Suprapubic skin (tissue), 4 donors: ENCODE results near the gene ALMS1. TPM values are rescaled to one million over a fixed set of nuclear protein-coding genes. Genes with fewer than 3 reads are reported as not detected.

ENCODE experiments used
- DNase-seq, 2 donors: peaks; one replicate each; pipeline ENCODE4 v3.0.0-alpha.2; 2019; ENCODE audit warnings: low spot score in 2 of 2
- H3K27ac ChIP-seq: fragments of 200-600 bp; sonication (generic); one replicate; pipeline ENCODE4 v1.5.1; 2019
- H3K27me3 ChIP-seq: fragments of 200-600 bp; sonication (generic); one replicate; pipeline ENCODE4 v1.5.1; 2019
- H3K36me3 ChIP-seq: fragments of 200-600 bp; sonication (generic); one replicate; pipeline ENCODE4 v1.5.1; 2019
- H3K4me1 ChIP-seq: fragments of 200-600 bp; sonication (generic); one replicate; pipeline ENCODE4 v1.5.1; 2019
- H3K4me3 ChIP-seq: fragments of 200-600 bp; sonication (generic); one replicate; pipeline ENCODE4 v1.5.1; 2019; ENCODE audit warnings: mild to moderate bottlenecking
- H3K9me3 ChIP-seq: fragments of 200-600 bp; sonication (generic); one replicate; pipeline ENCODE4 v1.5.1; 2019
- CTCF ChIP-seq, 2 donors: fragments of 200-600 bp in 1 of 2; fragments of 450-650 bp in 1 of 2; sonication (generic) in 1 of 2; IDR thresholded peaks; one replicate each; pipeline ENCODE4 v1.5.1; 2016 to 2019; ENCODE audit warnings: antibody characterized with exemption in 2 of 2, mild to moderate bottlenecking in 1 of 2, moderate library complexity in 1 of 2
- EP300 ChIP-seq: sonication (generic); formaldehyde crosslinking; IDR thresholded peaks from one replicate; pipeline ENCODE4 v1.6.1; 2017; ENCODE audit warnings: antibody characterized with exemption
- POLR2A ChIP-seq, 2 donors: fragments of 450-650 bp; IDR thresholded peaks; one replicate each; pipeline ENCODE4 v1.6.1; 2017; ENCODE audit warnings: antibody characterized with exemption in 2 of 2, mild to moderate bottlenecking in 2 of 2, moderate library complexity in 2 of 2
- POLR2AphosphoS5 ChIP-seq, 3 donors: sonication (generic); formaldehyde crosslinking; IDR thresholded peaks; one replicate each; pipeline ENCODE4 v1.6.1; 2017; ENCODE audit warnings: antibody characterized with exemption in 3 of 3
- WGBS: methylation state at CpG from one replicate; pipeline ENCODE4 v1.1.5; 2018; 5-methylcytosine and 5-hydroxymethylcytosine counted together
- total RNA-seq, 4 donors: library from RNA; depleted of rRNA; stranded (reverse); fragments of >200 nt; gene quantifications; one replicate each; pipeline ENCODE4 v1.1.0, GENCODE V29; 2016

ALMS1 gene
- total RNA-seq, 4 donors from 2014 or later = 12.3 to 24.0 (median 18.5) TPM

DNA sequence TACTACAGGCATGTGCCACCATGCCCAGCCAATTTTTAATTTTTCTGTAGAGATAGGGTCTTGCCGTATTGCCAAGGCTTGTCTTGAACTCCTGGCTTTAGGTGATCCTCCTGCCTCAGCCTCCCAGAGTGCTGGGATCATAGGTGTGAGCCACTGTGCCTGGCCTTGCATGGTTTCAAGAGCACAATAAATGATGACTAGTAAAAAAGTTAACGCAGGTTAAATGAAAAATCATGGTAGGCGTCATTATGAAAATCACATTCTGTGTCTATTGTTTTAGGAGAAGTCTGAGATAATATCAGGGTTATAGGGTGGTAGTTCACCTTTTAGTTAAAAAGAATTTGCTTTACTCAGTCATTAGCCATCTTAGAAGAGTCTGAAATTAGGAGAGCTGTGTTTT lies 38.3 kb downstream of the ALMS1 start:
- no peak for TF ChIP-seq POLR2AphosphoS5 (IDR thresholded peaks at IDR 0.05)
- TF ChIP-seq CTCF (IDR thresholded peaks at IDR 0.05) = no peak
- 96% methylated on average over 3 of the region's 3 CpGs for WGBS
- no peaks in the 10 kb centered on the region for H3K9me3 ChIP-seq

DNA sequence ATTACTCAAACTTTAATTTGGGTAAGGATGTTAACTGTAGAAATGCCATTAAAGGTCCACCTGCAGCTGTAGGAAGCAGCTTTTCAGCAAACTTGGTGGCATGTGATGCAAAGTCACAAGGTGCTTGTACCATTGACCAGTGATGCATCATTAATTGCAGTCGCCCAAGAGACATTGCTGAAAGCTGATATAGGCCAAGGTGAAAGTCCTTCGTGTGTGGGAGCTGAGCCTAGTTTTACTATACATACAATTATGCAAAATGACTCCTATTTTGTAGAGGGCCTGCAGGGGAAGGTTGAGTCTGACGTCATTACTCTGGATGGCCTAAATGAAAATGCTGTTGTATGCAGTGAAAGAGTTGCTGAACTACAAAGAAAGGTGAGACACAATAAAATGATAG lies 40.5 kb downstream of the ALMS1 start:
- Histone ChIP-seq H3K9me3 (no peaks in the 10 kb centered on the region), H3K27ac (no peak overlapping the region), H3K4me1 (no peaks in the 10 kb centered on the region), H3K27me3 (no peaks in the 10 kb centered on the region), H3K36me3 (peaks cover 9% of the 10 kb centered on the region), H3K4me3 (no peak overlapping the region)
- WGBS = 90% methylated on average over 3 of the region's 3 CpGs
- DNase-seq = no peak
- TF ChIP-seq CTCF (IDR thresholded peaks at IDR 0.05) (no peak), POLR2A (IDR thresholded peaks at IDR 0.05) (no peak), EP300 (no peak), POLR2AphosphoS5 (IDR thresholded peaks at IDR 0.05) (no peak)

More for the DNA sequence above, 38.3 kb downstream of the ALMS1 start:
- no peaks in the 10 kb centered on the region for H3K4me1 ChIP-seq
- DNase-seq = no peak
- H3K27ac ChIP-seq = no peak overlapping the region
- peaks cover 12% of the 10 kb centered on the region for H3K36me3 ChIP-seq
- H3K27me3 ChIP-seq = no peaks in the 10 kb centered on the region
- no peak overlapping the region for H3K4me3 ChIP-seq

- Histone ChIP-seq H3K4me3 (no peak overlapping the region), H3K27ac (no peak overlapping the region), H3K36me3 (peaks cover 47% of the 10 kb centered on the region), H3K4me1 (no peaks in the 10 kb centered on the region), H3K27me3 (no peaks in the 10 kb centered on the region), H3K9me3 (no peaks in the 10 kb centered on the region)
- DNase-seq = no peak
- TF ChIP-seq POLR2A (IDR thresholded peaks at IDR 0.05) = no peak
- no peak for TF ChIP-seq POLR2AphosphoS5 (IDR thresholded peaks at IDR 0.05)
- no peak for TF ChIP-seq CTCF (IDR thresholded peaks at IDR 0.05)
- no peak for TF ChIP-seq EP300
- WGBS = 100% methylated on average over 1 of the region's 1 CpG
Observed at GRCh38 chr2:73436019-73436418, 50.4 kb downstream of the ALMS1 start.

- no peak for DNase-seq
- Histone ChIP-seq H3K9me3 (no peaks in the 10 kb centered on the region), H3K4me1 (no peaks in the 10 kb centered on the region), H3K27ac (no peak overlapping the region), H3K27me3 (no peaks in the 10 kb centered on the region), H3K36me3 (peaks cover 21% of the 10 kb centered on the region), H3K4me3 (no peak overlapping the region)
- 94% methylated on average over 3 of the region's 3 CpGs for WGBS
- TF ChIP-seq POLR2AphosphoS5 (IDR thresholded peaks at IDR 0.05) (no peak), EP300 (no peak), CTCF (IDR thresholded peaks at IDR 0.05) (no peak), POLR2A (IDR thresholded peaks at IDR 0.05) (no peak)
Observed at GRCh38 chr2:73444202-73444601, 58.6 kb downstream of the ALMS1 start.

GRCh38 chr2:73448856-73449255 lies 63.2 kb downstream of the ALMS1 start:
- 100% methylated on average over 3 of the region's 3 CpGs for WGBS
- Histone ChIP-seq H3K27me3 (no peaks in the 10 kb centered on the region), H3K4me1 (no peaks in the 10 kb centered on the region), H3K27ac (no peak overlapping the region), H3K4me3 (no peak overlapping the region), H3K9me3 (no peaks in the 10 kb centered on the region), H3K36me3 (peaks cover 38% of the 10 kb centered on the region)
- DNase-seq = no peak
- no peak for TF ChIP-seq POLR2A (IDR thresholded peaks at IDR 0.05)
- TF ChIP-seq POLR2AphosphoS5 (IDR thresholded peaks at IDR 0.05) = no peak
- no peak for TF ChIP-seq EP300
- no peak for TF ChIP-seq CTCF (IDR thresholded peaks at IDR 0.05)
